Peyer's patch (tissue), 4 donors: ENCODE results near the gene VARS1. TPM values are rescaled to one million over a fixed set of nuclear protein-coding genes. Genes with fewer than 3 reads are reported as not detected.
"Not testable (repeated sequence)": the region's sequence is repeated elsewhere in the genome, so short reads cannot be mapped to it uniquely, and the experiment has no call there.

Experiments used
- DNase-seq, 3 donors: peaks; one replicate each; pipeline ENCODE4 v3.0.0-alpha.2; 2017 to 2019
- H3K27ac ChIP-seq, 4 donors: fragments of 200-600 bp; sonication (generic); one replicate each; pipeline ENCODE4 v1.5.1; 2016 to 2019
- H3K27me3 ChIP-seq, 2 donors: fragments of 200-600 bp; sonication (generic); one replicate each; pipeline ENCODE4 v1.5.1; 2019
- H3K36me3 ChIP-seq, 3 donors: fragments of 200-600 bp; sonication (generic); one replicate each; pipeline ENCODE4 v1.5.1; 2016 to 2019
- H3K4me1 ChIP-seq, 4 donors: fragments of 200-600 bp; sonication (generic); one replicate each; pipeline ENCODE4 v1.5.1; 2016 to 2019
- H3K4me3 ChIP-seq, 4 donors: fragments of 200-600 bp; sonication (generic); 1 replicate in 3 of 4; 2 replicates in 1 of 4; pipeline ENCODE4 v1.5.1; 2016 to 2019; ENCODE audit warnings: mild to moderate bottlenecking in 1 of 4
- H3K9me3 ChIP-seq, 4 donors: fragments of 200-600 bp; sonication (generic); one replicate each; pipeline ENCODE4 v1.5.1; 2016 to 2019; ENCODE audit warnings: mild to moderate bottlenecking in 1 of 4
- CTCF ChIP-seq, 6 experiments: fragments of 450-650 bp in 4 of 6; fragments of 200-600 bp in 2 of 6; sonication (generic) in 1 of 6; IDR thresholded peaks; one replicate each; pipeline ENCODE4 v1.5.1; 2017 to 2019; ENCODE audit warnings: antibody characterized with exemption in 6 of 6, mild to moderate bottlenecking in 3 of 6, moderate library complexity in 1 of 6
- POLR2A ChIP-seq, 2 donors: fragments of 450-650 bp; IDR thresholded peaks; one replicate each; pipeline ENCODE4 v1.5.1; 2017; ENCODE audit warnings: antibody characterized with exemption in 2 of 2, mild to moderate bottlenecking in 2 of 2, moderate library complexity in 2 of 2
- total RNA-seq, 4 donors: library from RNA; depleted of rRNA; stranded (reverse); fragments of >200 nt; gene quantifications; one replicate each; pipeline ENCODE4 v1.1.0, GENCODE V29; 2016

Gene VARS1
- total RNA-seq, 4 donors from 2014 or later = 33.9 to 53.6 (median 44.7) TPM

- DNase-seq = no peak
- Histone ChIP-seq H3K27ac (peak overlapping the region; percentile 88 to 93 (median 92)), H3K9me3 (no peaks in the 10 kb centered on the region), H3K4me3 (no peak overlapping the region), H3K36me3 (no peaks in the 10 kb centered on the region), H3K27me3 (no peaks in the 10 kb centered on the region), H3K4me1 (peaks cover 0 to 44% (median 5%) of the 10 kb centered on the region in 4 donors)
- TF ChIP-seq CTCF (IDR thresholded peaks at IDR 0.05) (no peak), POLR2A (IDR thresholded peaks at IDR 0.05) (no peak)
These were observed 30.0 kb upstream of the VARS1 start for GRCh38 chr6:31825553-31825952.

GRCh38 chr6:31823592-31824196, 28.1 kb upstream of the VARS1 start:
- Histone ChIP-seq H3K4me1 (peaks cover 0 to 60% (median 7%) of the 10 kb centered on the region in 4 donors), H3K27ac (peak overlapping the region; percentile 2 to 96 (median 66))
- not testable (repeated sequence) for H3K4me3 ChIP-seq, DNase-seq, H3K36me3 ChIP-seq, H3K27me3 ChIP-seq, H3K9me3 ChIP-seq

- Histone ChIP-seq H3K4me3 (peak overlapping the region; percentile 49 to 59 (median 54)), H3K9me3 (no peaks in the 10 kb centered on the region), H3K27me3 (no peaks in the 10 kb centered on the region), H3K27ac (peak overlapping the region; percentile 89 to 96 (median 94)), H3K36me3 (no peaks in the 10 kb centered on the region), H3K4me1 (peaks cover 0 to 67% (median 9%) of the 10 kb centered on the region in 4 donors)
- DNase-seq = peak; percentile 68 to 89 (median 88)
- TF ChIP-seq POLR2A (IDR thresholded peaks at IDR 0.05) (peak; percentile 39 to 73), CTCF (IDR thresholded peaks at IDR 0.05) (no peak)
These were observed 26.7 kb upstream of the VARS1 start for GRCh38 chr6:31822036-31822821.

- Histone ChIP-seq H3K4me3 (peak overlapping the region; percentile 49 to 59 (median 54)), H3K27ac (peak overlapping the region; percentile 89 to 96 (median 94)), H3K9me3 (no peaks in the 10 kb centered on the region), H3K4me1 (peaks cover 0 to 65% (median 7%) of the 10 kb centered on the region in 4 donors), H3K27me3 (no peaks in the 10 kb centered on the region), H3K36me3 (no peaks in the 10 kb centered on the region)
- TF ChIP-seq POLR2A (IDR thresholded peaks at IDR 0.05) (no peak), CTCF (IDR thresholded peaks at IDR 0.05) (no peak)
- peak; percentile 60 to 85 (median 84) for DNase-seq
These were observed 25.9 kb upstream of the VARS1 start for GRCh38 chr6:31821301-31822035.

- not testable (repeated sequence) for H3K36me3 ChIP-seq, DNase-seq, H3K27me3 ChIP-seq, H3K4me3 ChIP-seq, H3K9me3 ChIP-seq
- peak overlapping the region; percentile 19 to 96 (median 52) for H3K27ac ChIP-seq
- H3K4me1 ChIP-seq = peaks cover 0 to 58% (median 4%) of the 10 kb centered on the region in 4 donors
These were observed 24.8 kb upstream of the VARS1 start for GRCh38 chr6:31820399-31820798.

- H3K27ac ChIP-seq = peak overlapping the region; percentile 19 to 96 (median 52)
- no peaks in the 10 kb centered on the region for H3K36me3 ChIP-seq
- DNase-seq = no peak
- H3K4me1 ChIP-seq = peaks cover 0 to 54% (median 4%) of the 10 kb centered on the region in 4 donors
- no peaks in the 10 kb centered on the region for H3K9me3 ChIP-seq
- H3K4me3 ChIP-seq = peak overlapping the region in 1 of 4 donors; percentile 51
- H3K27me3 ChIP-seq = no peaks in the 10 kb centered on the region
- TF ChIP-seq POLR2A (IDR thresholded peaks at IDR 0.05) = no peak
- TF ChIP-seq CTCF (IDR thresholded peaks at IDR 0.05) = no peak
These were observed 24.3 kb upstream of the VARS1 start for GRCh38 chr6:31819871-31820299.

GRCh38 chr6:31817929-31818511, 22.5 kb upstream of the VARS1 start:
- not testable (repeated sequence) for H3K36me3 ChIP-seq, H3K27me3 ChIP-seq, H3K9me3 ChIP-seq, DNase-seq
- Histone ChIP-seq H3K4me1 (peaks cover 0 to 50% (median 4%) of the 10 kb centered on the region in 4 donors), H3K27ac (peak overlapping the region; percentile 67 to 96 (median 83)), H3K4me3 (peak overlapping the region; percentile 39 to 53 (median 48))
